Chondrocyte (in vitro differentiated cells): ENCODE measurements around the gene PYGO2. TPM values are rescaled to one million over a fixed set of nuclear protein-coding genes. Genes with fewer than 3 reads are reported as not detected.
A peak's percentile ranks its signal among the peaks of the same experiment; 100 is the strongest.

Experiments
- DNase-seq: peaks from one replicate; pipeline ENCODE4 v3.0.0; 2021; ENCODE audit warnings: mixed read lengths, low spot score
- H3K27ac Mint-ChIP-seq: one replicate; pipeline ENCODE4 v1.8.0; 2021; ENCODE audit warnings: mild to moderate bottlenecking, moderate library complexity, mixed read lengths; ENCODE audit not compliant: unreplicated experiment
- H3K27me3 Mint-ChIP-seq: 2 replicates; pipeline ENCODE4 v1.8.0; 2021; ENCODE audit warnings: low read depth, mixed read lengths
- H3K36me3 Mint-ChIP-seq: 2 replicates; pipeline ENCODE4 v1.8.0; 2021; ENCODE audit warnings: low read depth, mixed read lengths
- H3K4me1 Mint-ChIP-seq: 2 replicates; pipeline ENCODE4 v1.8.0; 2021; ENCODE audit warnings: low read depth, mild to moderate bottlenecking, mixed read lengths
- H3K4me3 Mint-ChIP-seq: one replicate; pipeline ENCODE4 v1.8.0; 2021; ENCODE audit warnings: mild to moderate bottlenecking, moderate library complexity, mixed read lengths; ENCODE audit not compliant: unreplicated experiment
- H3K9me3 Mint-ChIP-seq: 2 replicates; pipeline ENCODE4 v1.8.0; 2021; ENCODE audit warnings: low read depth, mixed read lengths
- CTCF ChIP-seq: fragments of 200-600 bp; sonication (generic); IDR thresholded peaks from 2 replicates; pipeline ENCODE4 v1.5.0; 2021; ENCODE audit warnings: antibody characterized with exemption, mild to moderate bottlenecking, moderate library complexity
- total RNA-seq: library from RNA; stranded (reverse); gene quantifications from 3 replicates; pipeline ENCODE4 v1.2.1, GENCODE V29; 2021

PYGO2 gene
- total RNA-seq, 1 donor from 2014 or later = 24.0 TPM

DNA sequence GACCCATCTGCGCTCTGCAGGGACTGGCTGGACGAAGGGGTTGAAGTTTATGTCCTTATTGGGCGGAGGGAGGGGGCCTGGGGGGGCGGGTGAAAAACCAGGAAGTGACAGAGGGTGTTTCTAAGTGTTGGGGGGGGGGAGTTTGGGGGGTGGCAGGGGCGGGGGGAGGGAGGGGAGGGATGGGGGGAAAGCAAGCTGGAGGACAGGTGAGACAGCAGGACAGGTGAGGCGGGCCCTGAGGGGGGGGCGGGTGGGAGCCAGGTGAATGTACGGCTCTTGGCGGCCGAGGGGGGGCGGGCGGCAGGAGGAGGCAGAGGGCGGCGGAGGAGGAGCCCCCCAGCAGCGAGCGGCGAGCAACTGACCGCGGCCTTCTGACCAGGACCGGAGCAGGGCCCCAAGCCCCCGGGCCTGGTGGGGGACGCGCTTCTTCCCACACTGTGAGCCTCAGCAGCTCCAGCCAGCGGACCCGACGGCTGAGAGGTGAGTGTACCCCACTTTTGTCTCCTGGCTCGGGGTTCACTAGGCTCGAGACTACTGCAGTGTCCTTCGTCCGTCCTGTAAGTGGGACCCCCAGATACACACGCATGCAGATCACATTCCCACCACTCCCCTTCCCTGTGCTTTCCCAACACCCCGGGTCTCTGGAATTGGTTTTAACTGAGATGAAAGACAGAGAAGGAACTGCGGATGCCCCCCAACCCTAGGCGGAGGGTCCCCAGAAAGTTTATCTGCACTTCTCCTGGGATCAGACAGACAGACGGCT lies 41.1 kb upstream of the PYGO2 start, which contains the start of gene ZBTB7B:
Gene ZBTB7B (plus strand): TSS at position 339 of the 763 bp plus-strand sequence. CDS start 11,859 bp downstream, outside the sequence.
- peak; percentile 14 for TF ChIP-seq CTCF
- Mint-ChIP-seq H3K27ac (peak within 1 kb of the TSS; percentile 97), H3K27me3 (no peaks in the 10 kb centered on the region), H3K4me3 (peak within 1 kb of the TSS; percentile 92), H3K36me3 (no peaks in the 10 kb centered on the region), H3K9me3 (no peaks in the 10 kb centered on the region), H3K4me1 (peaks cover 38% of the 10 kb centered on the region)
- DNase-seq = peak; percentile 75

- peak; percentile 100 for DNase-seq
- Mint-ChIP-seq H3K4me1 (peaks cover 37% of the 10 kb centered on the region), H3K27me3 (no peaks in the 10 kb centered on the region), H3K36me3 (no peaks in the 10 kb centered on the region), H3K9me3 (no peaks in the 10 kb centered on the region), H3K27ac (peak overlapping the region; percentile 97), H3K4me3 (peak overlapping the region; percentile 92)
- peak; percentile 77 for TF ChIP-seq CTCF
These were observed 40.3 kb upstream of the PYGO2 start for GRCh38 chr1:155001675-155002463.

GRCh38 chr1:155001425-155001674 lies 39.8 kb upstream of the PYGO2 start:
- no peak for DNase-seq
- Mint-ChIP-seq H3K4me1 (peaks cover 32% of the 10 kb centered on the region), H3K9me3 (no peaks in the 10 kb centered on the region), H3K4me3 (peak overlapping the region; percentile 92), H3K27ac (peak overlapping the region; percentile 93), H3K36me3 (no peaks in the 10 kb centered on the region), H3K27me3 (no peaks in the 10 kb centered on the region)
- TF ChIP-seq CTCF = no peak

- H3K27me3 Mint-ChIP-seq = no peaks in the 10 kb centered on the region
- peaks cover 30% of the 10 kb centered on the region for H3K4me1 Mint-ChIP-seq
- no peaks in the 10 kb centered on the region for H3K9me3 Mint-ChIP-seq
- peak overlapping the region; percentile 93 for H3K27ac Mint-ChIP-seq
- TF ChIP-seq CTCF = no peak
- H3K36me3 Mint-ChIP-seq = no peaks in the 10 kb centered on the region
- DNase-seq = peak; percentile 91
- peak overlapping the region; percentile 92 for H3K4me3 Mint-ChIP-seq
These were observed 39.3 kb upstream of the PYGO2 start for GRCh38 chr1:155000726-155001424.

GRCh38 chr1:155000411-155000725 lies 38.8 kb upstream of the PYGO2 start:
- no peak for TF ChIP-seq CTCF
- Mint-ChIP-seq H3K36me3 (no peaks in the 10 kb centered on the region), H3K4me1 (peaks cover 29% of the 10 kb centered on the region), H3K9me3 (no peaks in the 10 kb centered on the region), H3K27ac (peak overlapping the region; percentile 94), H3K27me3 (no peaks in the 10 kb centered on the region), H3K4me3 (peak overlapping the region; percentile 92)
- peak; percentile 75 for DNase-seq
